ENCODE results near the gene DCST1. TPM values are rescaled to one million over a fixed set of nuclear protein-coding genes. Genes with fewer than 3 reads are reported as not detected.
A peak's percentile ranks its signal among the peaks of the same experiment; 100 is the strongest.

Gene DCST1
- total and polyA plus RNA-seq, 2 donors (not counting 3 experiments of a cell fraction or from before 2014, with no cell fraction given): not detected

DNA sequence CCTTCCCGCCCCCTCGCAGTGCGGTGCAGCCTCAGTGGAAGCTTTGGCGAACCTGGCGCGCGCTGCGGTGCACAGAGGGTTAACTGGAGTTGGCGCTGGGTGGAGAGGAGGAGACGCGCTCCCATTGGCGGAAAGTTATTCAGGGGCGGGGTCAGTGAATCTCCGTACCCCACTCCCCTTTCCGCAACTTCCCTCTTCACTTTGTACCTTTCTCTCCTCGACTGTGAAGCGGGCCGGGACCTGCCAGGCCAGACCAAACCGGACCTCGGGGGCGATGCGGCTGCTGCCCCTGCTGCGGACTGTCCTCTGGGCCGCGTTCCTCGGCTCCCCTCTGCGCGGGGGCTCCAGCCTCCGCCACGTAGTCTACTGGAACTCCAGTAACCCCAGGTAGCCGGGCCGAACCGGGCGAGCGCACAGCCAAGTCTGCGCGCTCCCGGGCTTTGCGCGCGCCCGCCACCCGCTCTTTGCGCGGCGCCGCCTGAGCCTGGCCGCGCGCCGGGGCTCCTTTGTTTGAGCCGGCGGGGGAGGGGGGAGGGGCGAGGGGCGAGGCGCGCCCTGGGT, 30.0 kb downstream of the DCST1 start, which contains the start of gene EFNA4:
EFNA4 (plus strand) TSS at position 191 of the 561 bp plus-strand sequence; CDS start at position 275, 84 bp downstream.
- peak; percentile 97 for FAIRE-seq
- peak; percentile 89 for DNase-seq (ENCODE audit: low read depth, low spot score)
- H3K4me2 ChIP-seq (ENCODE audit: insufficient read depth, low read length): peak within 1 kb of the TSS; percentile 83
- H3K36me3 ChIP-seq (ENCODE audit: control insufficient read depth in 2 of 2, extremely low read depth in 1 of 2, insufficient read depth in 2 of 2, low read length in 2 of 2): peaks cover 3 to 14% of the 10 kb centered on the region in 2 experiments
- POLR2A ChIA-PET: no interaction called here
- CTCF ChIA-PET: interaction anchor here (0.6 to 6.7 kb wide), 10 partner anchors 11 to 79 kb away, joined by 3 to 49 read pairs (median 5); partner anchors contain the start of genes ADAM15, DCST1, DCST2 and LENEP
- no peaks in the 10 kb centered on the region for H3K9me1 ChIP-seq (replicated peaks; ENCODE audit: control insufficient read depth, extremely low read depth, insufficient read depth, low read length)
- peak within 1 kb of the TSS; percentile 36 for H3K27ac ChIP-seq (ENCODE audit: insufficient read depth, low read depth, low read length)
- TF ChIP-seq POLR2A (IDR thresholded peaks at IDR 0.05; ENCODE audit: low read depth, low read length) (peak; percentile 89), MYC (IDR thresholded peaks at IDR 0.05; ENCODE audit: low read depth, low read length) (no peak), POLR2AphosphoS5 (IDR thresholded peaks at IDR 0.05; ENCODE audit: insufficient read depth, low read depth, low read length) (peak; percentile 79)
- dilution Hi-C loops (cut with MboI; ENCODE audit: extremely low pct_ligation_motif_present, low sequenced_read_pairs): no loop called here
- H3K4me1 ChIP-seq (ENCODE audit: control insufficient read depth, extremely low read depth, insufficient read depth, low read length): peaks cover 10% of the 10 kb centered on the region
- peak within 1 kb of the TSS; percentile 55 for H2AFZ ChIP-seq (ENCODE audit: low read depth, low read length)
- H3K27me3 ChIP-seq (ENCODE audit: control insufficient read depth in 2 of 2, insufficient read depth in 2 of 2, low read length in 2 of 2): no peaks in the 10 kb centered on the region
- H3K9me3 ChIP-seq (replicated peaks; ENCODE audit: control insufficient read depth, insufficient read depth, low read length): no peaks in the 10 kb centered on the region
- intact Hi-C loops (cut with micrococcal nuclease): loop anchor here (1.0 kb wide), 2 partner anchors 21 to 126 kb away; no protein-coding TSS in a partner anchor
- peak within 1 kb of the TSS; percentile 66 to 98 (median 85) for H3K4me3 ChIP-seq (replicated peaks in 1 of 3; ENCODE audit: insufficient read depth in 1 of 3, low read depth in 1 of 3, low read length in 3 of 3)
- no peaks in the 10 kb centered on the region for H4K20me1 ChIP-seq (replicated peaks; ENCODE audit: control insufficient read depth, extremely low read depth, insufficient read depth, low read length)
- peaks cover 5% of the 10 kb centered on the region for H3K79me2 ChIP-seq (ENCODE audit: control insufficient read depth, insufficient read depth, low read length)
- H3K9ac ChIP-seq (replicated peaks; ENCODE audit: extremely low read depth, insufficient read depth, low read length): peak within 1 kb of the TSS; percentile 68
- BruUV-seq (replicated peaks): no TSS peak

DNA sequence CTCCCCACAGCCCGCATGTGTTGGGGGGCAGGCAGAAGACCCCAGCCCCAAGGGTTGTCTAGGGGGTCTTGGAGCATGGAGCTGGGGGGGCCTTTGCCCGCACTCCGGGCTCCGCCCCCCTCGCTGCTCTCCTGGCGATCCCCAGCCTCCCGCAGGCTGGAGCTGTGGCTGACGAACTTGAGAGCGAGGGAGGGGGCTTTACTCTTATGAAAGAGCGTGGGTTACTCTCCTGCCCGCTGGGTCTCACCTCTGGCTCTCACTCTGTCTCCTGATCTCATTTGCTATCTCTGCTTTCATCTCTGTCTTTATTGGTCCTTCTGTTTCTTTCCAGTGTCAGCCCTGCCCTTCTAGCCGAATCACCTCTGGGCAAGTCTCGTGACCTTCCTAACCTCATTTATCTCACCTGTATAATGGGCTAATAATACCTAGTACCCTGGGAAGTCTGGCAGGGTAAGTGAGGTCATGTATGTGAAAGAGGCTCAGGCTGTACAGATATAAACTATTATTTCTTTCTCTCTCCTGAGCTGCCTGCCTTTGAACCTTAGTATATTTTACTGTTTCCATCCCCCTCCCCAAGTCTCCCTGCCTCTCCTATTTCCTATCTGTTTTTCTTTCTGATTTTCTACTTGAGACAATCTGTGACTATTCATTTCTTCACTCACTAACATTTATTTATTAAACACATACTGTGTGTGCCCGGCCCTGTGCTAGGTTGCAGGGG, 30.6 kb downstream of the DCST1 start:
- Histone ChIP-seq H3K9me1 (replicated peaks; ENCODE audit: control insufficient read depth, extremely low read depth, insufficient read depth, low read length) (no peaks in the 10 kb centered on the region), H3K36me3 (ENCODE audit: control insufficient read depth in 2 of 2, extremely low read depth in 1 of 2, insufficient read depth in 2 of 2, low read length in 2 of 2) (peaks cover 3 to 17% of the 10 kb centered on the region in 2 experiments), H3K9me3 (replicated peaks; ENCODE audit: control insufficient read depth, insufficient read depth, low read length) (no peaks in the 10 kb centered on the region), H4K20me1 (replicated peaks; ENCODE audit: control insufficient read depth, extremely low read depth, insufficient read depth, low read length) (no peaks in the 10 kb centered on the region), H3K4me1 (ENCODE audit: control insufficient read depth, extremely low read depth, insufficient read depth, low read length) (peaks cover 10% of the 10 kb centered on the region), H3K4me3 (replicated peaks in 1 of 3; ENCODE audit: insufficient read depth in 1 of 3, low read depth in 1 of 3, low read length in 3 of 3) (peak overlapping the region; percentile 66 to 98 (median 85)), H3K4me2 (ENCODE audit: insufficient read depth, low read length) (peak overlapping the region; percentile 83), H2AFZ (ENCODE audit: low read depth, low read length) (peak overlapping the region; percentile 55), H3K27ac (ENCODE audit: insufficient read depth, low read depth, low read length) (peak overlapping the region; percentile 9), H3K79me2 (ENCODE audit: control insufficient read depth, insufficient read depth, low read length) (peaks cover 5% of the 10 kb centered on the region), H3K9ac (replicated peaks; ENCODE audit: extremely low read depth, insufficient read depth, low read length) (peak overlapping the region; percentile 68), H3K27me3 (ENCODE audit: control insufficient read depth in 2 of 2, insufficient read depth in 2 of 2, low read length in 2 of 2) (no peaks in the 10 kb centered on the region)
- no TSS peak for BruUV-seq (replicated peaks)
- dilution Hi-C loops (cut with MboI; ENCODE audit: extremely low pct_ligation_motif_present, low sequenced_read_pairs): no loop called here
- ChIA-PET CTCF (interaction anchor here (0.7 to 6.7 kb wide), 10 partner anchors 11 to 103 kb away, joined by 3 to 49 read pairs (median 6); partner anchors contain the start of genes ADAM15, DCST1, DCST2 and EFNA3), POLR2A (no interaction called here)
- intact Hi-C loops (cut with micrococcal nuclease): no loop called here
- FAIRE-seq (no peak), DNase-seq (ENCODE audit: low read depth, low spot score) (peak; percentile 54)
- TF ChIP-seq FOS (IDR thresholded peaks at IDR 0.05; ENCODE audit: borderline replicate concordance, insufficient read depth, low read length) (no peak), POLR2AphosphoS5 (IDR thresholded peaks at IDR 0.05; ENCODE audit: insufficient read depth, low read depth, low read length) (no peak), JUN (IDR thresholded peaks at IDR 0.05; ENCODE audit: borderline replicate concordance, insufficient read depth, insufficient read length, low read depth) (no peak), MYC (IDR thresholded peaks at IDR 0.05; ENCODE audit: low read depth, low read length) (no peak), EZH2 (IDR thresholded peaks at IDR 0.05; ENCODE audit: borderline replicate concordance, low read depth, low read length, severe bottlenecking) (no peak), POLR2A (IDR thresholded peaks at IDR 0.05; ENCODE audit: low read depth, low read length) (no peak), GATA2 (IDR thresholded peaks at IDR 0.05; ENCODE audit: insufficient read depth, insufficient read length, low read depth, low read length) (no peak)
- TF ChIP-seq, protein P1, sequence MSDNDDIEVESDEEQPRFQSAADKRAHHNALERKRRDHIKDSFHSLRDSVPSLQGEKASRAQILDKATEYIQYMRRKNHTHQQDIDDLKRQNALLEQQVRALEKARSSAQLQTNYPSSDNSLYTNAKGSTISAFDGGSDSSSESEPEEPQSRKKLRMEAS (IDR thresholded peaks at IDR 0.05; ENCODE audit: insufficient read depth, insufficient read length): no peak
- TF ChIP-seq, protein P2, sequence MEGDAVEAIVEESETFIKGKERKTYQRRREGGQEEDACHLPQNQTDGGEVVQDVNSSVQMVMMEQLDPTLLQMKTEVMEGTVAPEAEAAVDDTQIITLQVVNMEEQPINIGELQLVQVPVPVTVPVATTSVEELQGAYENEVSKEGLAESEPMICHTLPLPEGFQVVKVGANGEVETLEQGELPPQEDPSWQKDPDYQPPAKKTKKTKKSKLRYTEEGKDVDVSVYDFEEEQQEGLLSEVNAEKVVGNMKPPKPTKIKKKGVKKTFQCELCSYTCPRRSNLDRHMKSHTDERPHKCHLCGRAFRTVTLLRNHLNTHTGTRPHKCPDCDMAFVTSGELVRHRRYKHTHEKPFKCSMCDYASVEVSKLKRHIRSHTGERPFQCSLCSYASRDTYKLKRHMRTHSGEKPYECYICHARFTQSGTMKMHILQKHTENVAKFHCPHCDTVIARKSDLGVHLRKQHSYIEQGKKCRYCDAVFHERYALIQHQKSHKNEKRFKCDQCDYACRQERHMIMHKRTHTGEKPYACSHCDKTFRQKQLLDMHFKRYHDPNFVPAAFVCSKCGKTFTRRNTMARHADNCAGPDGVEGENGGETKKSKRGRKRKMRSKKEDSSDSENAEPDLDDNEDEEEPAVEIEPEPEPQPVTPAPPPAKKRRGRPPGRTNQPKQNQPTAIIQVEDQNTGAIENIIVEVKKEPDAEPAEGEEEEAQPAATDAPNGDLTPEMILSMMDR (IDR thresholded peaks at IDR 0.05; ENCODE audit: extremely low read depth in 1 of 2, insufficient read depth in 1 of 2, low read depth in 1 of 2, low read length in 2 of 2): no peak
